GM18517 (cell line): ENCODE results near the gene PRKAG2.

Experiments
- ATAC-seq: cut with Tn5 transposase; IDR thresholded peaks from one replicate; pipeline ENCODE4 v1.9.1; 2021; ENCODE audit warnings: mild to moderate bottlenecking, moderate library complexity; ENCODE audit not compliant: unreplicated experiment

The PRKAG2 gene

GRCh38 chr7:151700586-151701165 lies 176.2 kb downstream of the PRKAG2 start:
- ATAC-seq, result no peak

DNA sequence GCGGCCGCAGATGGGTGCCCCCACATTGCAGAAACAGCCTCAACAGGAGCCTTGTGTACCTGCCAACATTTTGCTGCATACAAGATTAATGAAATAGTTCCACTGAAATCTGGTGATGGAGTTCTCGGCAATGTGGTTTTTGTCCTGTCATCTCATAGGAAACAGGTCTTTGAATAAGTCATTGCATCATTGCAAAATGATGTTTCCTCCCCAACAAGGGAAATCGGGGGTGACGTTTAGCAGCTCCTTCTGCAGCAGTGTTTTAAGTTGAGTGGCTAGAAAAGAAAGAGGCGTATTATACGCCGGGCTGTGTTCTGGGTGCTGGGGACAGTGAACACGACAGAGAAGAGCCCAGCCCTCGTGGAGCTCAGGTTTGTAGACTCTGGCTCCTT lies 177.0 kb downstream of the PRKAG2 start:
- ATAC-seq, result no peak

DNA sequence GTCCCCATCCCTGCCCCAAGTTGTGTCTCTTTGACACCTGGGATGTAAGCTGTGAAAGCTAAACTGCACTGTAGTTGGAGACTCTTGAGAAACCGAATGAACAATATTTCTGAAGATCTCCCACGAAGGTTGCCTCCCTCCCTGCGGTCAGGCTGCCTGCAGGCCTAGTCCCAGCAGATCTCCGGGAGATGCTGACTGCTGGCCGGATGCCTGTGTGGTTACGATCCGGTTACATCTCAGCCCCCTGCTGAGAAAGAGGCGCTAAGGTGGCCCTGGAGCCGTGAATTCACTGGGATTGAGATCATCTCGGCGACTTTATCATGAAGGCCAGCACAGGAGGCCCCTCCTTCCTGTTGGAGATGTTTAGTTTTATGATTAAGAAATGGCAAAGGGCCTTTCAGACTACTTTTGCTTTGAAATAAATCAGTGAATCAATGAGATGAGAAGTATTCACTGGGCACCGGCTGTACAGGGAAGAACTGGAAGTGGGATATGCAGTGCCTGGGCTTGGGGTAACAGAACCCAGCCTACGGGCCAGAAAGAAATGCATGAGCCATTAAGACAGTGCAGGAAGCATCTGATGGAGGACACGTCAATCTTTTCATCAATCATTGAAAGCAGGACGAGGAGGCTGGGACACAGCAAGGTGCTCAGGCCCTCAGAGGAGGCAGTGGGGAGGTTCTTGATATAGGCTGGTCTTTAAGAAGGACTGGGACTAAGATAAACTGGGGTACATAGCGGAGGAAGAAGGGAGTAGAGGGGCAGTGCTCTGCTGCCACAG lies 177.6 kb downstream of the PRKAG2 start:
- ATAC-seq, result no peak

DNA sequence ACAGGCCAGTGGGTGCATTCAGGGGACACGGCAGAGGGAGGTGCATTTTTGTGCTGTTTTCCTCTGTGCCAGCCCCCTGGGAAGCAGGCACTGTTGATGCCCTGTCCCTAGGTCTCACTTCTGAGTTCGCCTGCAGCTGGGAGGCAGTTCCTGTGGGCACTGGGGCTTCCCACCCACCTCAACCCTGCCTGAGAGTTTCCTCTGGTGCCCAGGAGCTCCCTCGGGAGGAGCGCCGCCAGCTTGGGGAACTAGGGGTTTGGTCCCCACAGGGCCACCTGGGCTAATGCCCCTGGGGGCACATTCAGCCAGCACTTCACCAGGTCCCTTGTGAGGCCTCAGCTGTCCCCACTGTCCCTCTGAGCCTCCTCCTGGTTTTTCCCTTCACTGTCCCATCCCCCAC lies 179.0 kb downstream of the PRKAG2 start:
- no peak for ATAC-seq

DNA sequence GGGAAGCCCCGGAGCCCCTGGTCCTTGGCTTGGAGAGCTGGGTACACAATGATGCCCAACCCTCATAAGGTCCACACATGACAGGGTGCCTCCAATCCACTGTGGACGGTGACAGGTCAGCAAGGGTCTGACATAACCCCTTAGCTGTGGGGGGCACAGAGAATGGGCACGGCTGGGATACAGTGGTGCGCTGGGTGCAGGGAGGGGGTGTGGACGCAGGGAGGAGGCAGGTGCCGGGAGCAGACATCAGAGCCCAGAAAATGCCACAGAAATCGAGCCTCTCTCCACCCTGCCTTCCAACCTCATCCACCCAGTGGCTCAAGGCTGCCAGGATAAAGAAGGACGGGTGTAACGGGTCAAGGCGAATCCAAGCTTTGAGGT lies 179.4 kb downstream of the PRKAG2 start:
- no peak for ATAC-seq

- ATAC-seq, result no peak
These were observed 180.0 kb downstream of the PRKAG2 start for GRCh38 chr7:151696721-151697514.

DNA sequence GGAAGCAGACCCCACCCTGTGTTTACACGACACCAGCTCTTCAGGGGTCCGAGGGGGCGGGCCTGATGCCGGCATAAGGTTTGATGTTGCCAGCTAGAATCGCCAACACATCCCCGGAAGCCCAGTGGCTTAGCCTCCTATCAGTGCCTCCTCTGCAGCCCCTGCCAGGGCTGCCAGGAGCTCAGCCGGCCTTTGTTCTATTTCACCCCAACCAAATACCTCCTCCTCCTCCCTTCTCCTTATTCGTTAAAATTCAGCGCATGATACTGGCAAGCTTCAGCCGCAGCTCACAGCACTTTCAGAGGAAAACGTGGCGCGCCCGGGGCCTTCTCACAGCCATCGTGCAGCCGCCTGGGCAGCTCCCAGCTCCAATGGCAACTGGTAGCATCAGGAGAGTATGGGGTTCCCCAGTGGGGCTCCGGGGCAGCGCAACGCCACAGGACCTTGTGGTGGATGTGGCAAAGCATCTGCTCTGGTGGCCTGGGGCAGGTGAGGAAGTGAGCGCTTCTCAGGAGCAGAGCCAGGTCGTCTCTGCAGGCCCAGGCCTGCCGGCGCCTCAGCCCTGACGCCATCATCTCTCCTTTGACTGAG lies 180.9 kb downstream of the PRKAG2 start:
- ATAC-seq, result no peak

GRCh38 chr7:151694828-151695580 lies 181.9 kb downstream of the PRKAG2 start:
- no peak for ATAC-seq

DNA sequence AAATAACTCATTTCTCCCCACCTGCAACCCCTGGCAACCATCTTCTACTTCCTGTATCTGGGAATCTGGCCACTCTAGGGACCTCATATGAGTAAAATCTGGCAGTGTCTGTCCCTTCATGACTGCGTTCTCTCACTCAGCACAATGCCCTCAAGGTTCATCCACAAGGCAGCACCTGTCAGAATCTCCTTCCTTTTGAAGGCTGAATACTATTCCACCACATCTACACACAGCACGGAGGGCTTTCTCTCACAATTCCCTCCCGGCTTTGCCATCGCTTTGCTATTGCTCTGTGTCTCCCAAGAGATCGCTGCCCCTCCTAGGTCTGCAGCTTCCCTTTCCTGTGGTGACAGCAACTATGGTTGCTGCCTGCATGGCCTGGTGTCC lies 182.5 kb downstream of the PRKAG2 start:
- ATAC-seq, result no peak

DNA sequence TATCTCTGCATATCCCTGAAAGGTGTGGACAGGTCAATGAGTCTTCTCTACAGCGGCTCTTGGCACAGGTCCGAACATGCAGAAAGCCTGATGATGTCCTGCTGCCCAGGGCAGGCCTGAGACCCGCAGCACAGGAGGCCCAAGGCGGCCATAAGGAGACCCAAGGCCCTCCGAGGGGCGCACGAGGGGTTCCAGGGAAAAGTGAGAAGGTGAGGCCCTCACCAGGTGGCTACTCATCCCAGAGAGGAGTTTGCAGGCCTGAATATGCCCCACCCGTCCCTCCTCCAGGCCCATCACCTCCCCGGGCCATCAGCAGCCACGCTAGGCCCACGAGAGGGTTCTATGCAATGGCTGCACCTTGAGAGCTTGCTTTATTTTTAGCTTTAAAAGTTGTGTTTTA lies 183.8 kb downstream of the PRKAG2 start:
- no peak for ATAC-seq

GRCh38 chr7:151692721-151693120 lies 184.2 kb downstream of the PRKAG2 start:
- no peak for ATAC-seq

DNA sequence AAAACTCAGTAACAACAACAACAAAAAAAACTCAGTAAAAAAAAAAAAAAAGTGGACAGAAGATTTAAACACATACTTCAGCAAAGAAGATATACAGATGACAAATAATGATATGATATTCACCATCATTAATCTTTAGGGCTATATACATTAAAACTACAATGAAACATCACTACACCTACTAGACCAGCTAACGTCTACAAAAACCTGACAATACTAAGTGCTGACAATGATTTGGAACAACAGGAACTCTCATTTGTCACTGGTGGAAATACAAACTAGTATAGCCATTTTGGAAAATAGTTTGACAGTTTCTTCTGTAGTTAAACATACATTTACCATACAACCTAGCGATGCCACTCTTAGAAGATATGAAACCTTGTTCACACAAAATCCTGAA lies 185.5 kb downstream of the PRKAG2 start:
- no peak for ATAC-seq

DNA sequence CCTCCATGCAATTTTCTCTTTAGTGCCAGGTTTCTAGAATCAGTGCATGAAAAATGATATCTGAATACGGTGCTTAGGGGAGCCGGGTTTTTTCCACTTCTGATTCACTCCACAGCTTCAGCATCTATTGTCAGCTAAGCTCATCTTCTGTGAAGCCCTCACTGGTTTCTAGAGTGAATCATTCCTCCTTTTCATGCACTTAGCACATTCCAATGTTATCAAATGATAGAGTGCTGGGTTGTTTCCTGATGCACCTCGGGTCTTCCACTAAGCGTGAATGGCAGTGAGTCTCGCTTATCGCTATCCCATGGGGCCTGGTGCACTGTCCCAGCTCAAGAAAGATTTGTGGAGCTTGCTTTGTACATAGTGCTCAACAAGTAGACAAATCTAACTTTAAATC lies 186.3 kb downstream of the PRKAG2 start:
- ATAC-seq, result no peak

DNA sequence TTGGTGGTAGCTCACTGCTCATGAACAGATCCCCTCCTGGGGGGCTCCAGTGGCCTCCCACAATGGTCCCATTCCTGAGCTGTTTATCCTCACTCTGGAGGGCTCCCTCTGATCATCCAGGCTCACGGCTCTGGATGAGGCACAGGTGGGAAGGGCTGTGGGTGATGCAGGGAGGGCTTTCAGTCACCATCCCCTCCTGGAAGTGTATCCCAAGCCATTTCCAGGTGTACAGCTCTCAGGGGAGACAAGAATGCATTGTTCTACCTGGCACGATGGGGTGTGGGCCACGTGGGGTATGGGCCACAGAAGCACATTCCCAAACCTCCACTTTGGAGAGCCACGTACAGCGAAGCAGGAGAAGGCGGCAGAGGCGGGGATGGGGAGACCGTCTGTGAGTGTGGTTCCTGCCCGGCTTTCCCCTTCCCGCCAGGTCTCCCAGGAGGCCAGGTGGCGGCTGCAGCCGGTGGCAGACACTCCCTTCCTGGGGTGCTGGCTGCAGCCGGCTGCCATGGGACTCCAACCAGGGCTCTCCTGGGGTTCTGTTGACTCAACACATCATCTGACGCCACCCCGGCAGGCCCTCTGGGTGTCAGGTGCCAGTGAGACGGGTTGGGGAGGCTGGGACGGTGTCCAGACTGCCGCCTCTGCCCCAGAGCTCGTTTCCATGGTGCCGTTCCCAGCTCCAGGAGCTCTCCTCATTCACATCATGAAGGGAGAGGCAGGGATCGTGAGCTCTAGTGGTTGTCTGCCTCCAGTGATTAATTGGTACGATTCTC lies 187.5 kb downstream of the PRKAG2 start:
- ATAC-seq, result no peak

- no peak for ATAC-seq
These were observed 188.6 kb downstream of the PRKAG2 start for GRCh38 chr7:151688236-151688780.

GRCh38 chr7:151687523-151688235 lies 189.2 kb downstream of the PRKAG2 start:
- no peak for ATAC-seq

DNA sequence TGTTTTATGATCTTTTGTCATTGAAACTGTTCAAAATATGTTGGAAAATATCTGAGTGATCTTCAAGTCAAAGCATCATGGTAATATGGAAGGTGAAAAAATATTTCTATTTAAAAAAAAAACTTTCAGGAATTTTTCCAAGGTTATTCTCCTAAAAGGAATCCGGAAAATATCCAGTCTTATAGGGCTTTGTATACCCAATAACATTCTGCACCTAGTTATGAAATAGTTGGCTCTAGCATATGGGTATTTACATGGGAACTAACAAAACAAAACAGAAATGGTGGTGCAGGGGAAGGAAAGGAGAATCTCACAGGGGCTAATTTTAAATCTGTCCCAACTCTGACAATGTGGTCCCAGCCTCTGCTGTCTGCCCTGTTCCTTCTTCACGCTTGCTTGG lies 190.1 kb downstream of the PRKAG2 start:
- no peak for ATAC-seq

- no peak for ATAC-seq
These were observed 190.7 kb downstream of the PRKAG2 start for GRCh38 chr7:151686016-151686766.
